Islet precursor cell (in vitro differentiated cells): ENCODE measurements around the gene HEMK1.

Experiments used
- DNase-seq: peaks from one replicate; pipeline ENCODE4 v3.0.0-alpha.2; 2018

HEMK1 gene

DNA sequence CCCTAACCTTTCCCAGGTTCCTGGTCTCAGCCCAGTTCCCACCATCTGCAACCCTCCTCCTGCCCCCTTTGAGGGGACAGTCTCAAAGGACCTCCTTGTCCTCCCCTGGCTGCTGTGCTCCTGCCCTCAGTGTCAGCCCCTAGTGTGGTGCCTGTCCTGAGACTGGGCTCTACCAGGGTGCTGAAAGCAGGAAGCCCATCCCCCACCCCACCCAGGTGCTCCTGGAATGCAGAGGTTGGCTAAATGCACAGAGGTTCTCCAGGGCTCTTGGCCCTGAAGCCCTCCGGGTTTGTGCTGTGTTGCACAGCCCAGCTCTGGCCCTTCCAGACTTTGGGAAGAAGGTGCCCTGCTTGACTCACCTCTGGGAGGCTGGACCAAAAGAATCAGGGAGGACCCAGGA is 23.5 kb upstream of the HEMK1 start:
- no peak for DNase-seq

DNA sequence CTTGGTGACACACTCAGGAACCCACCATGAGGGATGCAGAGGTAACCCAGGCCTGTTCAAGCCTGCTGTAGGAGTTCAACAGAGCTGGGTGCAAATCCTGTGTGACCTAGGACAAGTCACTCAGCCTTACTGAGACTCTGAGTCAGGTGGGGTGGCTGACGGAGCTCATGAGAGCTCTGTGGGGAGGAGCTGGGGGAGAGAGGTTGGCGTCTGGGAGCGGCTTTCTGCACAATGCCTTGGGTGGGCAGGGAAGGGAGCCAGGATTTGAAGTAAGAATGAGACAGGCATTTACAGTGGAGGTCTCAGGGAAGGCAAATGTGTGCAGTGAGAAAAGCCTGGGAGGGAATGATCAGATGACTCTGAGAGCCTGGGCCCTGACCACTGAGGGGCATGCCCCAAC is 20.1 kb upstream of the HEMK1 start:
- DNase-seq, result no peak

DNA sequence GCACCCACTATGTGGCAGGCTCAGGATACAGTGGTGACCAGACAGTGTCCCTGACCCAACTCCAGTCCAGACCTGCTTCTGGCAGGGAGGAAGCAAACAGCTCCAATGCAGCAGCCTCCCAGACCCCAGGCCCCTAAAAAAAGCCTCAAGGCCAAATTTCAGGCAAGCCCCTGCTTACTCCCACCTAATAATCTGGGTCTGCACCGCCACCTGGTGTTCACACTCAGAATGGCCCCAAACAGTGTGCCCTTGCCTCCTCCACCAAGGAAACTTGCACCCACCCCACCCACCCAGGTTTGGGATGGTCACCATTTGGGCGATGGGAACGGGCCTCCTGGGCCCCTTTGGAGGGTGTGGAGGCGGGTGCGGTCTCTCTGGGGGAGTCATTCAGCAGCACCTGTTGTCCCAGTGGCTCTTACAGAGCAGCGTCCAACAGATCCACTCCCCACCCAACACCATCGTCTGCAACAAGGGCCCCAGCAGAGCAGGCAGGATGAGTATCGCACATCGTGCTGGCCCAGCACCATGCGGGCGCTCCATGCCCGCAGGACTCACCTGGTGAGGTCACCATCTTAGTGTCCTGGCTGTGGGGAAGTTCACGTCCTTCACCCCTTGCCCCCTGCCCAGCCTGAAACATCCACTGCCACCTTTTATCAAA is 19.1 kb upstream of the HEMK1 start:
- peak; percentile 80 for DNase-seq

DNA sequence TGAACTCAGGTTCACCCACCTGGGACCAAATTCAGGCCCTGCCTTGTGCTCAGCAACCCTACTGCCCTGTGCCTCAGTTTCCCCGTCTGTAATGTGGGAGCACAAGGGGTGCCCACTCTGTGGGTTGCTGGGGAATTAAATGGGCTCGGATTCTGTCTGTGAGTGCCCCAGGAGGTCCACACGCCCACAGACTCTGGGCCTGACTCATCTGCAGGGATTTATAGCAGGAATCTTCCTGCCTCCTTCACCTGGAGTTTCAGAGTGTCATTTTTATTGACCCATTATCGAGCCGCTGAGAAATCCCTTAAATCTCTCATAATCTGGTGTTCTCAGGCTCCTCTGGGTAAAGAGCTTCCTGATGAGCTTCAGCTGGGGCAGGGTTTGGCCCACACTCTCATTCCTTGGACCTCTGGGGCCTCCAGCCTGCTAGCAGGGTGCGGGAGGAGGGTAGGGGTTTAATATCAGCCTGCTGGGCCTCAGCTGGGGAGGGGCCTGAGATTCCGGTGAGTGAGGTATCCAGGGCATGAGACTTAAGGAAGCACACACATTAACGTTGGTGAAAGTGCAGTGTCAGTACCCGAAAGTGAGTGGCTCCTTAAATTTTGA is 18.2 kb upstream of the HEMK1 start:
- DNase-seq, result no peak

DNA sequence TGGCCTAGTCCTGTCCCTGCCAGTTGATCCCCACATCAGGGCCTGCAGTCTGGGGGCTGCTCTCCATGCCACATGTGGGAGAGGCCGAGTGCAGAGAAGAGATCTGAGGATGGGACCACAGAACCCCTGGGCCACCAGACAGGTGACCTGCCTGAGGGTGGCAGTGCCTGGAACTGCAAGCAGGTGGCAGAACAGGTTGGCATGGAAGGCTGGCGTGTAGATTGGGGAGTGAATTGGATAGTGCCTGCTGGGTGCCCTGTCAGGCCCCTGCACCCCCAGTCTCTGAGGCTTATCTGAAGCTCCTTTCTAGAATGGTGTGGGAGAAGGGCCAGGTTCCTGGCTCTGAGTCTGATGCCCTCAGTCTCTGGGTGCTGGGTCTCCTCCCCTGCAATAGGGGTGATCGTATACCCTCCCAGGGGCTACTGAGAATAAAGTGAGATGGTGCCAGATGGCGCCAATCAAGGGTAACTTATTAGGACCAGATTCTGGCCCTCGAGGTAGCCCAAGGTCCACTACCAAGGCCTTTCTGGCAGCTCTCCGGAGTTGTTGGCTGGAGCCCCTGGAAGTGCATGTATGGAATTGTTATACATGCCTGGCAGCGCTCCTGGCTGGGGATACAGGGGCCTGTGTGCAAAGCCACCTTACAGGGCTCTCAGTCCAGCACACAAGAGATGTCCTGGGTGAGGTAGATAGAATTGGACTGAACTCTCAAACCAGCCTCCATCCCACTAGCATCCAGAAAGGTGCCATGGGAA is 17.5 kb upstream of the HEMK1 start:
- DNase-seq, result no peak

DNA sequence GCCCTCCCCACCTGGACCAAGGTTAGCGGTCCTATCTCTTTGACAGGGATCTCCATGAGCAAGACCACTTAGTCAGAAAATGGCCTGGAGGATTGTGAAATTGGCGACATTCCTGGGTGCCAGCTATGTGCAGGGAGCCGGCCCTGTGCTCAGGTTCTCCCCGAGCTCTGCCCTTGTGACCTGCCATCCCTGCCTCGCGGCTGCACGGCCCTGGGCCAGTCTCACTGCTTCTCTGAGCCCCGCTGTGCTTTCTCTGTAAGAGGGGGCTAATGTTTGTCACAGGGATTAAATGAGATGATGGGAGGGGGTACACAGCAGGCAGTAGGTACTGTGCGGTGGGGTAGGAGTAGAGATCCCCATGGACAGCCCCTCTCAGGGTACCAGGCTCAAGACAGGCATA is 16.7 kb upstream of the HEMK1 start:
- DNase-seq, result no peak

DNA sequence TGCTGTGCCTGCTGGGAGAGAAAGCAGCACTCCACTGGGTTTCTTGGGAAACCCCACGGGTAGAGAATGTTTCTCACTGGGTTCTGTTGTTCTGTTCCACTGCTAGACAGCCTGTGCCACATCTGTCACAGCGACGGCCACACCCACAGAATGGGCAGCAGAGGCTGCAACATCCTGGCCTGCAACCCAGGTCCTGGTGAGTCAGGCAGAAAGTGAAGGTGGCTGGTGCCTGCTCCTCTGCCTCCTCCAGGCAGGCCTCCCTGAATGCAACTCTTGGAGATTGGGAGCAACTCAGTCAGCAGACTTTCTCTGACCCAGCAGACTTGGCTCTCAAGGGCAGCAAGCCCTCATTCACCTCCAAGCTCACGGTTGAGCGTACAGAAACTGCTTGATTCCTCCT is 14.8 kb upstream of the HEMK1 start:
- no peak for DNase-seq

DNA sequence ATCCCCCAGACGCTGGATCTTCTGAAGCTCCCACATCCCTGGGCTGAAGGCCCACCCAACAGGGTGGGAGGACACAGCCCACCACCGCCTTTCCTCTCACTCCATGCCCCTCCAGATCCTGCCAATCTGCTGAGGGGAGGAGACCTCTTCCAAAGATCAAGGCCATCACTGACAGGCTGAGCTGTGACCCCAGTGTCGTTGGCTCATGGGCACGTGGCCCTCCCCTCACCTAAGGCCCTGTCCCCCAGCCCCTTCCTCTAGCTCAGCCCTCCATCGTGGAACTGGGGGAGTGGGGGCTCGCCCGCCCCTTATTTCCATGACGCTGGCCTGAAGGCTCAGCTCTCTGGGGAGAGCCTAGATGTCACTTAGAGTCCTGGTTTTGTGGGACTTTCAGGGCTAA is 12.2 kb upstream of the HEMK1 start:
- no peak for DNase-seq

DNA sequence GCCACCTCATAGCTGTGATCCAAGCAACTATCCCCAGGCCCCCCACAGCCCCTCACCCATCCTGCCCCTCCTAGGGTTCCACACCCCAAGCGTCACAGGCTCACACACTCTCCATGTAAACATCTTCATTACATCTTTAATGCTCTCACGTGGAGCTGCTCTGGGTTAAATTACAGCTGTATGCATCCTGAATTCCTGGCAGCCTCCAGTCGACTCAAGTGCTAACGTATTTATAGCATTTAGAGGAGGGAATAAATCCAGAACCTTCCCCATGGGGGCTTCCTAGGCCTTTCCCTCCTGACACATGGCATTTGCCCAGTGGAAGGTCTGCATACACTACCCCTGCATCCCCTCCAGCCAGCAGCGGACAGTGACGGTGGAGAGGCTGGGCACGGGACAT is 11.4 kb upstream of the HEMK1 start:
- no peak for DNase-seq

DNA sequence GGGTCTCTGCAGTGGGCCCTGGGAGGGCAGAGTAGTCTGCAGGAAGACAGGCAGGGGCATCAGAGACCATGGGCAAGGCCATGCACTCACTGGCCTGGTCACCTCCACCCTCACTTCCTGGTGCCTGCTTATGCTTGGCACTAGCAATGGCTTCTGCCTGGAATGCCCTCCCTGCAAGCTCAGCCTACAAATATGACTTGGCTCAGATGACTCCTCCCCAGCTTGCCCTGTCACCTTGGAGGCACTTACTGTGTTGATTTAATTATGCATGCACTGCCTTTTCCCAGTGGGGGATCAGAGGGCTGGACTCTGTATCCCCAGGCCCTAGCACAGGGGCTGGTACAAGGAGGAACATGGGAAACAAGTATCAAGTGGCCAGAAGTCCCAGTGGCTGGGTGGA is 9.6 kb upstream of the HEMK1 start:
- DNase-seq, result no peak

DNA sequence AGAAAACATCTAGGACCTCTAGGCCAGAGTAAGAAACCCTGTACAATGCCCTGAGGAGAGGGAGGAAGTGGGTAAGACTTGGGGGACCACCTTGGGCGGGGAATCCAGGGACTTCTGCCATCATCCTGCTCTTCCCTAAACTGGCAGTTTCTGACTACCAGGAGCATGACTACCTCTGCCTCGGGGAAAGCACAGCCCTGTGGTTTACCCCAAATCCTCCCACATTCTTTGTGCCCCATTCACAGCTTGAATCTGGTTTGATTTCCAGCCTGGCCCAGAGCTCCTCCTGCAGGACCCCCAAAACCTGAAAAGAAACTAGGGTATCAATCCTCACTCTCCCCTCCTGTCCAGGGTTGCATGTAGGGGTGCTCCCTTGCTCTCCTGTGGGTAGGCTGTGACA is 6.5 kb upstream of the HEMK1 start:
- no peak for DNase-seq

DNA sequence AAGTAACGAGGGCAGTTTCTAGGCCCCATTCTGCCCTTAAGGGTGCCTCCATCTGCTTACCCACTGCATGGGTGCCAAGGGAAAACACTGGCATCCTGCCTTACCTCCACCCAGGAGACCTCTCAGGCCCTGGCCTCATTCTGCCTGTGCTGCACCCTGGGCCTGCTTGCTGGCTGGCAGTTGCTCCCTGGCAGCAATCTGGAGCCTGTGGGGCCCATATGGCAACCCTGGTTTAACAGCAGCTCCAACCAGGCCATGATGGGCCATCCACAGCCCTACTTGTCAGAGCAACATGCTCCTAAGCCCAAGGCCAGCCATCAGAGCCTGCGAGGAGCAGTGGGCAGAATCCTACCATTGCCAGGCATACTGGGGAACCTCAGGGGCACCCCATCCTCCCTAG is 5.5 kb upstream of the HEMK1 start:
- no peak for DNase-seq

DNA sequence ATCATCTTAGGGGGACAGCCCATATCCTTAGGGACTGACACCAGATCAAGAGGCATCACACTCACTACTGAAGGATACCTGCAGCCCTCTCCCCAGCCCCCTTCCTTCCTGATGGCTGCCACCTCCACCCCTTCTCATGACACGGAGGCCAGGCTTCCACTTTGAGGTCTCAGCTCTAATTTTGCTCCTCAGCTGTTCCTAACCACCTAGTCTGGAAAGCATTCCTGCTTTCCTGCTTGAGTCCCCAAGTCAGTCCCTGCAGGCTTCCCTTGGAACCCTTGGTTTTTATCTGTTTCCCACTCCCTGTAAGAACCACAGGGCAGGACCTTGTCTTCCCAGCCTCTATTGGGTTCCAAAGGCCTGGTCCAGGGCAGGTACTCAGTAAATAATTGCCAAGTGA is 5.0 kb upstream of the HEMK1 start:
- no peak for DNase-seq

DNA sequence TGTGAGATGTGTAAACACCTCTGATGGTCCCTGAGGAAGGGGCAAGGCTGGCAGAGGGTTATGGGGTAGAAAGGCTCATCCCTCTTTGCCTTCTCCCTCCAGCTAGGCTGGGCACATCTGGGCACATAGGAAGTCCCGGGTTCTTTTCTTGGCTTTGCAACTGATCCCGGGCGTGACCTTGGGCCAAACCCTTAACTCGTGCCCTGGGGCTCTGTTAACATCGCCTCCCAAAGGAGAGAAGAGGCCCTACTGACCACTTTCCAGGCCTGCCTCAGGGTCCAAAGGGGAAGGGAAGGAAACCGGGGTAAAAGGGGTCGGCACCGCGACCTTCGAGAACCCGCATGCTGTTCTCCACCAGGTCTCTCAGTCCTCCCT is 2.3 kb upstream of the HEMK1 start:
- DNase-seq, result no peak

DNA sequence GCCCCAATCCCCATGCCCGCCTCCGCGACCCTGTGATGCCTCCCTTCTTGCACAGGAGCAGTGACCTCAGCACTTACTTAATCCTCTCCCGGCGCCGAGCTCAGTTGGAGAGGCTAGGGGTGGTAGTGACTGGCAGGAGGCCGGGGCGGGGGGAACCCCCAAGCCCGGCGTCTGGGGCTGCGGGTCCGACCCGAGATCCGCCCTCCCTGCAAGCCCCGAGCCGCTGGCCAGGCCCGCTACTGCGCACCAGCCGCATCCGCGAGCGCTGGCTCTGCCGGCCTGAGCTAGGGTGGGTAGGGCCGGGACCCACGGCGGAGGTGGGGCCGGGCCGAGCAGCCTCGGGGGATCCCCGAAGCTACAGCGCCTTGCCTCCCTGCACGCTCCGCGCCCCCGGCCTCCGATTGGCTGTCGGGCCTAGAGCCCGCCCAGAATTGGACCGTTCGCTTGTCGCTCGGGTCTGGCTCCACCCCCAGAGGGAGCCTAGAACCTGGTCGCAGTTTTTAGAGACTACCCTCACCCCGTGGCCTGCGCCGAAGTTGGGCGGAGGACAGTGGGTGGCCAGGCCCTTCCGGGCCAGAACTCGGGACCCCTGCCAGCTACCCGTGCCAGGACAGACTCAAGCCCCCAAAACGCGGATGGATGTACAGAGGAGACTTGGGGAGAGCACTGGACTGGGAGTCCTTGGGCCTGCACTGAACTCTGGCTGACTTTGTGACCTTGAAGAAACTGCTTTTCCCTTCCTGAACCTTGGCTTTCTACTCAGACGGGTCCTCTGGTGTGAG is 1.7 kb upstream of the HEMK1 start, which contains the start of gene C3orf18:
C3orf18 (minus strand) TSS at position 362 of the 782 bp plus-strand sequence. CDS start 2,048 bp downstream, outside the sequence.
- peak; percentile 87 for DNase-seq

DNA sequence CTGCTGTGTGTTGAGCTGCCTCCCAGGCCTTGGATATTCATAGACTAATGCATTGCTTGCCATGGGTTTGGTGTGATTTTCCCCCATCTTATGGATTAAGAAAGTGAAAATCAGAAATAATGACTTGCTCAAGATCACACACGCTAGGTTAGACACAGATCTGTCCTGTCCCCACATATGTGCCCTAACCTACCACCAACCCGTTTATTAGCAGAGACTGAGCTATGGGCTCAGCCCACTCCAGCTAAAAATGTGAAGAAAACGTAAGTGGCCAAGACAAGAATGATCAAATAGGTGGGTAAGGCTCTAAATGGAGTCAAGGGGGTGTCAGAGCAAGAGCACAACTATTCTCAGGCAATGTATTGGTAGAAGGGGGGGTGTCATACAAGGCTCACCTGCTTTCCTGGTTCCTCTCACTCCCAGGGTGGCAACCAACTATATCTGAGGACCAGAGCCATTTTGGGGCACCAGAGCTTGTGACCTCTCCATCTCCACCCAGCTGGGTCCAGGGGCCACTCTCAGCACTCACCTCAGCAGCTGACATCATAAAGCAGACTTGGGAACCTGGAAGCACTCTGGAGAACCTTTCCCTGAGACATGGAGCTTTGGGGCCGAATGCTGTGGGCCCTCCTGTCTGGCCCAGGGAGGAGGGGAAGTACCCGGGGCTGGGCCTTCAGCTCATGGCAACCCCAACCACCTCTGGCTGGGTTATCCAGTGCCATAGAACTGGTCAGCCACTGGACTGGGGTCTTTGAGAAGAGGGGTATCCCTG is 1.4 kb downstream of the HEMK1 start:
- DNase-seq, result no peak

DNA sequence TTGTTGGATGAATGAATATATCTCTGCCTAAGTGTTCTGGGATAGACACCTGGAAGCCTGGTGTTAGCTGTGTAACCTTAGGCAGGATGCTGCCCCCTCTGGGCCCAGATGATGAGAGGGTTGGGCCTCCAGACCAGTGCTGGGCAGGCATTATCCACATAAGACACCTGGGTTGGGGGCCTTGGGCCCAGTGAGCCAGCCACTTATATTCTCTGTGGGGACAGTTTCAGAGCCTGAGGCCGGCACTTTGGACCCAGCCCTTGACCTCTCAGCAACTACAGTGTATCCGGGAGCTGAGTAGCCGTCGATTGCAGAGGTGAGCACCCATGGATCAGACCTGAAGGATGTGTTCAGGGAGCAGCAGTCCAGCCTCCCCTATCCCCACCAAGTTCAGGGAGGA is 2.2 kb downstream of the HEMK1 start:
- DNase-seq, result no peak

DNA sequence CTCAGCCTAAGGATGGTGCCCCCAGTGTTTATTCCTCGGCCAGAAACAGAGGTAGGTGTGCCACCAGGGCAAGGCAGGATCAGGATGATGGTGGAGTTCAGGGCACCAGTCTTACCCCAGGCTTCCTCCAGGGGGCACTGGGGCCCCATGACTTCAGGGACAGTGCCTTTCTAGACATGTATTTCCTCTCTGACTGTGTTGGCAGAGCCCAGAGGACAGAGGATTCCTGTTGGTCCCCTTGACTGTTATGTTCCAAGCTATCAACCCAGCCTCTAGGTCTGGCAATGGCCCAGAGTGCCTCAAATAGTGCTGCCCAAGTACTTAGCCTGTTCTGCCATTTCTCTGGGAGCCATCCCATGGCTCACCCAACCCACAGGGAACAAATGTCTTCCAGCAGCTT is 2.8 kb downstream of the HEMK1 start:
- DNase-seq, result peak; percentile 83

DNA sequence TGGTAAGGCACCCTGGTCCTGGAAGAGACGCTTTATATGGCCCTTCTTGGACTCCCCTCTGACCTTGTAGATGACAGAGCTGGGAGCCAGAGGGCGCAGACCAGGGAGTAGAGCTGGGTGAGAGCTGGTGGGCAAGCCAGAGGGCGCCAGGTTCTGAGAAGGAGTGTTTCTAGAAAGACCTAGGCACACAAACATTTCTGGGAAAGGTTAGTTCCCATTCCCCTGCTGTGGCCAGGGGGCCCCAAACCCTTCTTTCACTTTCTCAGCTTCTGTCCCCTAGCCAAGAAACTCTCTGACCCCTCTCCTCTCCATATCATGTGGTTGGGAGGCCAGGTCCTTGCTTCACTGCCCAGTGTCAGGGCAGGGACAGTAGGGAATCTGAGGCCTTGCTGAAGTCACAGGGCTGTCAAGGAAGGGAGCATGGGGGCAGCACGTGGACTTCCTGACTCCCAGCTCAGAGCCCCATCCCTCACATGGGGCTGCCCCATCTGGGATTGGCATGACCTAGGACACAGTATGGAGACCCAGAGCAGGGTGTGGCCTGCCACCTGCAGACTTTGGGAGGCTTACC is 3.6 kb downstream of the HEMK1 start:
- no peak for DNase-seq

DNA sequence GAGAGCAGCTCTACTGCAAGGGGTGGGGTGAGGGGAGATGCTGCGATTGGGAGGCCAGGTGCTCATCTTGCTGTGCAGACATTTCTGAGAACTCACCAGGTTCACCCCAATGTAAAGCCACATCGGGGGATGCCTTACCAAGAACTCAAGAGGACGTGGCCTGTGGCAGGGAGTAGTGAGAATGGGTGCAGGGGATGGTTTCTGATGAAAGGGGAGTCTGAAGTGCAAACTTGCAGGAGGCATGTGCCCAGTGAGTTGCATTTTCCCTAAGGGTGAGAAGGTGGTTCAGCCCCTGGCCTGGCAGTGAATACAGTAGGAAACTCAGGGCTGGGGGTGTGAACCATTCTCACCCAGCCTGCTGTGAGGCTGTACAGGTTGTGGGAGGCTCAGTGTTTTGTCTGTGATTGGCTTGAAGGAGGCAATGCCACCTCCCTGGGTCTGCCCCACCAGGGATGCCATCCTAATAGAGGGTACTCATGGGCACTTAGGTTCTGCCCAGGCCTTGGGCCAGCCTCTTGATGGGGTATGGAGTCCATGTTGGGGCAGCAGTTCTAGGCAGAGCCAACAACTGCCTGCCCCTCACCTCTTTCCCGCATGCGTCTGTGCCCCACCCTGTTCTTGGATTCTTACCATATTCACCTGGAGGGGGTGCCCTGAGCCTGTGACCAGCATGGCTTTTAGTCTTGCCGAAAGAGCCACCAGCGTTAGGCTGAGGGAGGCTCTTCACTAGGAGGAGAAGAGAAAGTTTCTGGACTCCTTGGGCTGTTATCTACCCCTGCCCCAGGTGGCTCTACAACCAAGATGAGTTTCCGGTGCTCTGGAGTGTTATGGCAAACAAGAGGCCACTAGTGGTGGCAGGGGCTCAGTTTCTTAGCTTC is 4.5 kb downstream of the HEMK1 start:
- no peak for DNase-seq

DNA sequence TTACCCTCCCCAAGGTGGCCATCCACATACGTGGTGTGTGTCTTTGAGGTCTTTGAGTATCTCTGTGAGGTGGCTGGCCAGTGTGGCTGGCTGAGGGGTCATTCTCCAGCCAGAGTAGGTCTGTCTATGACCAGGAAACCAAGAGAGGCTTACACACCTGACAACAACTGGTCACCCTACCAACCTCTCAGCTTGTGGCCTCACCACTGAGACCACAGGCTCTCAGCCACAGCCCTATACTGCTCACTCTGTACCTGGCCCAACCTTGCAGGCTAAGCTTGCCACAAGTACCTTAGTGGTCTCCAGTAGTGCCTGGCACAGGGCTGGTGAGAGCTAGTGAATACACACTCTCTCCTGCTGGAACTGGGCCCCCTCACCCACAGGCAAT is 5.1 kb downstream of the HEMK1 start:
- no peak for DNase-seq
